ENCODE data around the gene AFG1L. TPM values are rescaled to one million over a fixed set of nuclear protein-coding genes. Genes with fewer than 3 reads are reported as not detected.

The AFG1L gene
- total RNA-seq, 1 donor from 2014 or later = 4.0 TPM

GRCh38 chr6:108568551-108569305 is 273.9 kb downstream of the AFG1L start:
- DNase-seq (ENCODE audit: low read depth) = no peak

- DNase-seq (ENCODE audit: low read depth) = no peak
Observed at GRCh38 chr6:108570517-108570916, 275.7 kb downstream of the AFG1L start.

GRCh38 chr6:108574457-108575141 is 279.7 kb downstream of the AFG1L start:
- DNase-seq (ENCODE audit: low read depth) = no peak

Other genes starting within 250 kb of the AFG1L start
- 96.9 and 123 TPM in 2 replicates for gene OSTM1, start 220.3 kb upstream of the AFG1L start, total RNA-seq
- not detected in 2 replicates for gene NR2E1, start 129.0 kb upstream of the AFG1L start, total RNA-seq
- 181 and 192 TPM in 2 replicates for gene SNX3, start 34.0 kb upstream of the AFG1L start, total RNA-seq